Neutrophil (primary cell): ENCODE results near the gene PDE6A.

Source experiments
- H3K27ac ChIP-seq: fragments of 200-600 bp; sonication (generic); 2 replicates; pipeline ENCODE4 v1.5.1; 2016; ENCODE audit warnings: mild to moderate bottlenecking, moderate library complexity
- H3K27me3 ChIP-seq: fragments of 200-600 bp; sonication (generic); 2 replicates; pipeline ENCODE4 v1.6.0; 2016; ENCODE audit warnings: mild to moderate bottlenecking
- H3K36me3 ChIP-seq: fragments of 200-600 bp; sonication (generic); 2 replicates; pipeline ENCODE4 v1.5.1; 2017
- H3K4me1 ChIP-seq, 2 experiments: fragments of 200-600 bp in 1 of 2; sonication (generic) in 1 of 2; 1 replicate in 1 of 2; 2 replicates in 1 of 2; pipeline versions ENCODE4 v1.5.1 to v1.6.1; 2013 to 2016; ENCODE audit warnings: low read depth in 1 of 2, low read length in 1 of 2, mild to moderate bottlenecking in 1 of 2, moderate library complexity in 1 of 2; ENCODE audit not compliant: control insufficient read depth in 1 of 2, insufficient read depth in 1 of 2
- H3K4me3 ChIP-seq, 2 experiments: fragments of 200-600 bp in 1 of 2; sonication (generic) in 1 of 2; 1 replicate in 1 of 2; 2 replicates in 1 of 2; pipeline ENCODE4 v1.5.1; 2013 to 2016; ENCODE audit warnings: low read depth in 1 of 2, low read length in 1 of 2, mild to moderate bottlenecking in 1 of 2, moderate library complexity in 1 of 2
- H3K9me3 ChIP-seq: fragments of 200-600 bp; sonication (generic); 2 replicates; pipeline ENCODE4 v1.5.1; 2016
- CTCF ChIP-seq: fragments of 200-600 bp; sonication (generic); IDR thresholded peaks from 2 replicates; pipeline ENCODE4 v1.5.1; 2016; ENCODE audit warnings: antibody characterized with exemption

The PDE6A gene

GRCh38 chr5:149981206-149981605, 36.6 kb upstream of the PDE6A start:
- Histone ChIP-seq H3K9me3 (no peaks in the 10 kb centered on the region), H3K4me3 (no peak overlapping the region), H3K27ac (no peak overlapping the region), H3K4me1 (no peaks in the 10 kb centered on the region), H3K27me3 (no peaks in the 10 kb centered on the region), H3K36me3 (peaks cover 29% of the 10 kb centered on the region)
- no peak for TF ChIP-seq CTCF

DNA sequence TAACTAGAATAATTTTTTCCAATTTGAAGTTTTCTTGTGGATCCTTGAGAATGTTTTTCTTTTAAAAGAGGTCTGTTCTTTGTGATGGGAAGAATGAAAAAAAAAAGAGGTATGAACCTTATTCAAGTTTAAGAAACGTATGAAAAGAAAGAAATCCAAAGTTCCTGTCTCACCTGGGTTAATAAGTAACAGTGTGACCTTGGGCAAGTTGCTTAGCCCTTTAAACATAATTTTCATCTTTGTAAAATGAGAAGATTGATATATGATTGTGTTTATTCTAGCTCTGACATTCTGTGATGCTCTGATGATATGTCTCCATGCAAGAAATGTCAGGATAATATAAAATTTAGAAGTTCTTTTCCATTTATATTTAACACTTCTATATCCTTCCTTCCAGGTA, 35.3 kb upstream of the PDE6A start:
- no peaks in the 10 kb centered on the region for H3K9me3 ChIP-seq
- no peak overlapping the region for H3K4me3 ChIP-seq
- TF ChIP-seq CTCF, result no peak
- no peak overlapping the region for H3K27ac ChIP-seq
- no peaks in the 10 kb centered on the region for H3K4me1 ChIP-seq
- peaks cover 29% of the 10 kb centered on the region for H3K36me3 ChIP-seq
- no peaks in the 10 kb centered on the region for H3K27me3 ChIP-seq

DNA sequence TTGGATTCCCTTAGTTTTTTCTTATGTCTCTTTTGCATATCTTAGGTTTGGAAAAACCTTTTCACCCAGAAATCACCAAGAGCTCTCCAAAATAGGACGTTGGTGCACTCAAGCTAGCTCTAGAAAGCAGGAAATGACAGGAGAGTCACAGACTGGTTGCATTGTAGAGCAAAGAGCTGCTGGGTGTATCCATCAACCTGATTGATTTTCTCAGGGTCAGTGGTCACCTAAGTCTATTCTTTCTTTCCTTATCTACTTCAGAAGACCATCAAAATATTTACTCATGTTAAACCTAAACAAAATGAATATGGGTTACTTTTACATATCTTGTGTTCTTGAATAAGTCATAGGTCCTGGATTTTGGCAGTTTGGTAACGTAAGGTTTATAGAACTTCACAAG, 30.8 kb upstream of the PDE6A start:
- H3K4me1 ChIP-seq, result no peaks in the 10 kb centered on the region
- peaks cover 15% of the 10 kb centered on the region for H3K36me3 ChIP-seq
- no peaks in the 10 kb centered on the region for H3K27me3 ChIP-seq
- H3K4me3 ChIP-seq, result no peak overlapping the region
- no peak overlapping the region for H3K27ac ChIP-seq
- no peak for TF ChIP-seq CTCF
- no peaks in the 10 kb centered on the region for H3K9me3 ChIP-seq

- H3K9me3 ChIP-seq, result no peaks in the 10 kb centered on the region
Observed at GRCh38 chr5:149969181-149969930, 24.8 kb upstream of the PDE6A start.

DNA sequence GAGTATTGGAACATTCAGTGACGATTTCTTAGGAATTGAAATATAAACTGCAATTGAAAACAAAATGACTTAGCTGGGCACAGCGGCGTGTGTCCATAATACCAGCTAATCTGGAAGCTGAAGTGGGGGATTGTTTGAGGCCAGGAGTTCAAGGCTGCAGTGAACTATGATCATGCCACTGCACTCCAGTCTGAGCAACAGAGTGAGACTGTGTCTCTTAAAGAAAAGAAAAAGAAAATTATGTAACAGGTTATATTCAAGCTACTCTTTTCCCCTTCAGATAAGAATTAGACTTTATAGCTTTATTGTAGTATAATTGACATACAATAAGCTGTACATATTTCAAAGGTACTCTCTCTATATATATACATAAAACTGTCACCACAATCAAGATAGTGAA, 22.4 kb upstream of the PDE6A start:
- Histone ChIP-seq H3K27me3 (no peaks in the 10 kb centered on the region), H3K9me3 (no peaks in the 10 kb centered on the region), H3K27ac (no peak overlapping the region), H3K36me3 (no peaks in the 10 kb centered on the region), H3K4me1 (no peaks in the 10 kb centered on the region), H3K4me3 (no peak overlapping the region)
- TF ChIP-seq CTCF, result no peak

More at GRCh38 chr5:149969181-149969930, 24.8 kb upstream of the PDE6A start:
- H3K27ac ChIP-seq, result no peak overlapping the region
- H3K27me3 ChIP-seq, result no peaks in the 10 kb centered on the region
- no peak overlapping the region for H3K4me3 ChIP-seq
- no peaks in the 10 kb centered on the region for H3K36me3 ChIP-seq
- no peak for TF ChIP-seq CTCF
- no peaks in the 10 kb centered on the region for H3K4me1 ChIP-seq
